GM19455 (cell line): ENCODE results near the gene SCNN1A.

Experiments used
- ATAC-seq: cut with Tn5 transposase; IDR thresholded peaks from one replicate; pipeline ENCODE4 v1.9.1; 2021; ENCODE audit not compliant: unreplicated experiment

Gene SCNN1A

DNA sequence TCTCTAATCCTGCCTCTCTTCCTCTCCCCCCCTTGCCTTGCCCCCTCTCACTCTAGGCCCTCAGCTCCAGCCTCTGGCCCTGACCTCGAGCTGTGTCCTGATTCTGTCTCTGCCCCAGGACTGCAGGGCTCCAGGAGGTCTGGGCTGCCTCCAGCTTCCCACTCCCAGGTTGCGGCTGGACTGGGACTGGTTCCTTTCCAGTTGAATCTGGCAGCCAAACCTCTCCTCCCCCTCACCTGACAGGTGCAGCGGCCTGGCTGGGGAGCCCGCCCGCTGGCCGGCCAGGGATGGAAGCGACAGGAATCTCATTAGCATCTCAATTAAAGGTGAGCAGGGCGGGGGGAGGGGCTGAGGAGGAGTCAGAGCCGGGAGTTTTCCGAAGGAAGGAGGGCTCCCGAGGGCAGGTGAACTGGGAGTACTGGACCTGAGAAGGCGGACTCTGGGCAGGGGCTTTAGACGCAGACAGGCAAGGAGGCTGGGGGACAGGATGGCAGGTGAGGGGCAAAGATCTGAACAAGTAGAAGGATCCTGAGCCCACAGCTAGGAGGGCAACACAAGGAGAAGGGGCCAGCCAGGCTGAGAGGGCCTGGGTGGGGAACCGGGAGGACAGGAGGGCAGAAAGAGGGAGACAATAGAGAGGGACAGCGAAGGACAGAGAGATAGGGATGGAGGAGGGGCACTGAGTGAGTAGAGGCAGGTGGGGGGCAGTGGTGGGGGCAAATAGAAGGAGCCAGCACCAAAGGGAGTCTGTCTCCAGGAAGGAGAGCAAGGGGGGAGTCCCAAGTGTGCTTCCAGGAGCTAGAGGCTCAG, at the start of gene SCNN1A:
Gene SCNN1A (minus strand): TSS at position 295 of the 810 bp plus-strand sequence. CDS start 780 bp downstream, outside the sequence.
- ATAC-seq, result no peak

DNA sequence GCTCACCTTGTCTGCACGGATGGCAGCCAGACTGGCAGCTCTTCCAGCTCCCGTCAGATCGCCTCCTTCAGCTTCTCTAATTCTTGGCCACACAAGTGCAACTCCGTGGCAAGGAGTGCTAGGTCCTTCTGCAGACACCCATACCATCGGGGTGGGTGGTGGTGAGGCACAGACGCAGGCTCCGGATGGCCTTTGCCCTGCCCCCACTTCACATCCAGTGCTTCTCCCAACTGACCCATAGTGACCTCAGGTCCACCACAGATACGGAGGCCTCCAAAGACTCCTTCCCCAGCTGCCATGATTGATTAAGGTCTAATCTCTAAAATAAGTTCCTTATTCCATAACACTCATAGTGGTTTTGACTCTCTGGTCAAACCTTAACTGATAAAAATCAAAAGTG, 49.5 kb upstream of the SCNN1A start:
- no peak for ATAC-seq

DNA sequence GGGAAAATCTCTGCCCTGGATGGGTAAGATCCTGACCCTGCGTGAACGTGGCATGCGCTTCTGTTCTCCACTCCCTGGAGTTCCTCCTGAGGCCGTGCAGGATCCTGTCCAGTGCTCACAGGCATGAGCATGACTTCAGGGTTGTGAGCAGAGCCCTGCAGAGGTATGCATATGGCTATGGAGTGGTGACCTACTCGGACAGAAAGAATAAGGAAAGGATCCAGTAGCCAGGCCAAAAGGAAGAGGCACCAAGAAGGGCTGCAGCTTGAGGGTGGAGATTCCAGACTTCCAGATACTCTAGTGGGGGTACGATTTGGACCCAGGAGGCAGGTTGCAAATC, 48.6 kb upstream of the SCNN1A start:
- no peak for ATAC-seq

DNA sequence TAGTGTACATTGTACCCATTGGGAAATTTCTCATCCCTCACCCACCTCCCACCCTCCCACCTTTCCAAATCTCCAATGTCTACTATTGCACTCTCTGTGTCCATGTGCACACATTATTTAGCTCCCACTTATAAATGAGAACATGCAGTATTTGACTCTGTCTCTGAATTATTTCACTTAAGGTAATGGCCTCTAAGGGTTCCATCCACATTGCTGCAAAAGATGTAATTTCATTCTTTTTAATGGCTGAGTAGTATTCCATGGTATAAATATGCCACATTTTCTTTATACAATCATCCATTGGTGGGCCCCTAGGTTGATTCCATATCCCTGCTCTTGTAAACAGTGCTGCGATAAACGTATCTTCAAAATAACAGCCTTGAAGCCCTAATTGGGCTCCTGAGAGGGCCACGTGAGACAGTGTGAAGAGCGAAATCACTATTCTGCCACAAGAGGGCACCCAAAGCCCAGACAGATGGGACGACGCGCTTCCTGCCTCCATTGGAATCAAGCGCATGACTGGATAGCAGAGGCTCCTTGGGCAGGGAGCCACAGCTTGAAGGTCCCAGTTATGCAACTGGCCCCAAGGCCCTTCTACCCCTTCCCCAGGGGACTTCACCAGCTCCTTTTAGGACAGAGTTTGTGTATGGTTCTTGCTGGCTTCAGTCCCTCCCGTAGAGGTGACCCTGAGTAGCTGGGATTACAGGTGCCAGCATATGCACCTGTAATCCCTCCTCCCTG, 48.1 kb upstream of the SCNN1A start:
- ATAC-seq, result peak; percentile 40

- no peak for ATAC-seq
These were observed 45.0 kb upstream of the SCNN1A start for GRCh38 chr12:6420364-6420763.

- no peak for ATAC-seq
These were observed 43.4 kb upstream of the SCNN1A start for GRCh38 chr12:6418796-6419195.

DNA sequence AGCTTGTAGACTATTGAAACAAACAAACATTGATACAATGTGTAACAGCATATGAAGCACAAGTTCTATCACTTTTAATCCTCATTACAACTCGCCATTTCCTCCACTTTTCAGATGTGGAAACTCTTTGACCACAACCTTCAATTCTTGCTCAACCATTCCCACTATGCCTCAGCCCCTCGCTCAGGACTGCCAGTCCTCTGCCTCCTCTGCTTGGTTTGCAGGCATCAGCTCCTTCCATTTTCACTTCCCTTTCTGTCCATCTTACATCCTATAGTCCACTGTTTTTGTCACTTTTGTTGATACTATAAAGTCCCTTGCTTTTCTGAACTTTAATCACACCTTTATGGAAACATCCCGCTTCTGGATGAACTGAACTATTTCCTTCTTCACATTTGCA, 41.2 kb upstream of the SCNN1A start:
- ATAC-seq, result no peak

DNA sequence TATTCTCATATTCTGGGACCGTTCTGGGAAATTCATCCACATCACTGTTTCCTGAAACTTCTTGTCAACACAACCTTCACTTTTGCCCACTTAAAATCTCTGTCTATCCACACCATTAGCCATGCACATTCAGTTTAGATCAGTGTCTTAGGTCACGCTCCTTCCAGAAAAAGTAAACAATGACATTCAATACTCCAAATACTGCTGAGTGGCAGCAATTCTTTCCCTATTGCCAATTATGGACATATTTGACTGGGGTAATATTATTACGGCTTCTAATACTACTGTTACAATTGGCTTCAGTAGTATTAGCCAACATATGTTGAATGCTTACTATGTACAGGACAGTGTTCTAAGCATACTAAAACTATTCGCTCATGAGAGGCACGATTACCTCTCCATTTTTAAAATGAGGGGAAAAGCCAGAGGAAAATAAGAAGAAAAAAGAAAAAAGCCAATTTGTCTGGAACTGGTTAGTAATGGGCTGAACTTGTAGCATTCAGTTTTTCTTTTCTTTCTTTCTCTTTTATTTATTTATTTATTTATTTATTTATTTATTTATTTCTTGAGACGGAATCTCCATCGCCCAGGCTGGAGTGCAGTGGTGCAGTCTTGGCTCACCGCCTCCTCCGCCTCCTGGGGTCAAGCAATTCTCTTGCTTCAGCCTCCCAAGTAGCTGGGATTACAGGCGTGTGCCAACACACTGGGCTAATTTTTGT, 32.0 kb upstream of the SCNN1A start:
- ATAC-seq, result no peak

DNA sequence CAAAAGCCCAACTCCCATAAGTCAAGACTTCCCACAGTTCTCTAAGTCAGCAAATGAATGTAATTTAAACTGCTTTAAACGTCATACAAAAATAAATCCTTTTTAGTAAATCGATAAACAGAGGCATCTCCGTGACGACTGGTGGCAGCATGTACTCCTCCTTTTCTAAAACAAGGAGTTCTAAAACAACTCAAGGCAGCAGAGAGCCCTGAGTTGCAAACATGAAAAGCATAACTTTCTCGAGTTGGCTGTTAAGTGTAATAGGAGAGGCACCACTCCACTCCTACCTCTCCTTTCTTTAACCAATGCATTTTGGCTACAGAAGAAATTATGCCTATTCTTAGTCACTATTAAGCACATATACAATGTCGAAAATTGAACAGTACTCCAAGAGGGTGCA, 30.6 kb upstream of the SCNN1A start:
- no peak for ATAC-seq

DNA sequence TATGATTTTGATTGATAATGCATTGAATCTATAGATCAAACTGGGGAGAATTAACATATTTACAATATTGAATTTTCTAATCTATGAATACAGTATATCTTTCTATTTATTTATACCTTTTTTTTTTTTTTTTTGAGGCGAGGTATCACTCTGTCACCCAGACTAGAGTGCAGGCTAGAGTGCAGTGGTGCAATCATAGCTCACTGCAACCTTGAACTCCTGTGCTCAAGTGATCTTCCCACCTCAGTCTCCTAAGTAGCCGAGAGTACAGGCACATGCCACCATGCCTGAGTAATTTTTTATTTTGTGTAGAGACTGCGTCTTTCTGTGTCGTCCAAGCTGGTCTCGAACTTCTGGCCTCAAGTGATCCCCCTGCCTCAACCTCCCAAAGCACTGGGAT, 29.0 kb upstream of the SCNN1A start:
- no peak for ATAC-seq

DNA sequence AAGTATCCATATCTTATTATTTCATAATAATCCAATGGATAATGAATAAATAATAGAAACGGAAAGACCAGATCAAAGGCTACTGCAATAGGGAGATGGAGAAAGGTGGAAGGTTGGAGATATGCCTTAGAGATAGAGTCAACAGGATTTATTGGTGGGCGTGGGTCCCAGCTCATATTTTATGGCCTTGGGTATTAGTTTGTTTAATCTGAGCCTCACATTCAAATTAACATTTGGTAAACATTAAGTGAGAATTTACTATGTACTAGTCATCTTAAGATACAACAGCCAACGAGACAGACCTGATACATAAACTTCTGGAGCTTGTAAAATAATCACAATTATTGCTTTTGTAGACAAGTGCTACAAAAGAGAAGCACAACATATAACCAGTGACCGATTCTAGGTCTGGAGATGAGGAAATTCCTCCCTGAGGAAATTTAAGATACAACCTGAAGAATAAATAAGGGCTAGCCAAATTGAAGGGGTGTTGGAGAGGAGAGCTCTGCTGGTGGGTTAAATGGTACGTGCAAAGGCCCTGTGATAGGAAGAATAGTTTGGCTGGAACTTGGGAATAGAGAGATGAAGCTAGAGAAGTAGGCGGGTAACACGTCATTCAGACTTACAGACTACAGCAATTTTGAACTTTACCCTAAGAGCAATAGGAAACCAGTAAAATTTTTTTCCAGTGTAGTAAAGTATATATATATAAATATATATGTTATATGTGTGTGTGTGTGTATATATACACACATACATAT, 24.7 kb upstream of the SCNN1A start:
- ATAC-seq, result no peak

DNA sequence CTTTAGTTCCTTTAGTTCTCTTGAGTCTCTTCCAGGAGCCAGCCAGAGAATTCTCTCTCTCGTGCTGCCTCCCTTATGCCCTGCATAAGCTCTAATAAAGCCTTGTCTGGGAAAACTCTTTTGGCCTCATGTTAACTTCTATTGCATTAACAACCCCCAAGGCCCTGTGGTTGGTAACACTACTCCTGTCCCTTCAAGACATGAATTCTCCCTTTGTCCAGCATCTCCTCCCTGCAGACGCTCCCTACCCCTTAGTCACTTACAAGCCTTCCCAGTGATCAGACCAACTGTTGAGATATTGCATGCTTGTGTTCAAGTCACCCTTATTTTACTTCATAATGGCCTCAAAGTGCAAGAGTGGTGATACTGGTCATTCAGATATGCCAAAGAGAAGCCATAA, 20.7 kb upstream of the SCNN1A start:
- ATAC-seq, result no peak

DNA sequence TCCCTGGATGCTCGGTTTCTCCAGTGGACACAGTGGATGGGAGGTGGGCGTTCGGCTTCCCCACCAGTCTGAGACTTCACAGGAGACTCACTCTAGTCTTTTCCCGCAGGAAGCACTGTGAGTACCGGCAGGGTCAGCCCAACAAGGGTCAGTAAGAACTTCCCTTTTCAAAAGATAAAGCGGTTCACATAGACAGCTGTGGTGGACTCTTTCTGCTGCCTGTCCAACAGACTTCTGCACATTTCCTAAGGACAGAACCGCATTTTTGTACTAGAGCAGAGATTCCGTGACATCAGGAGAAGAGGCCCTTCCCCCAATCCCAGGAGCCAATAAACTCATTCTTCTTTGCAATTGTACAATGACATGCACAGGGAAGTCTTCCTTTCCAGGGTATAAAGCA, 19.0 kb upstream of the SCNN1A start:
- no peak for ATAC-seq

DNA sequence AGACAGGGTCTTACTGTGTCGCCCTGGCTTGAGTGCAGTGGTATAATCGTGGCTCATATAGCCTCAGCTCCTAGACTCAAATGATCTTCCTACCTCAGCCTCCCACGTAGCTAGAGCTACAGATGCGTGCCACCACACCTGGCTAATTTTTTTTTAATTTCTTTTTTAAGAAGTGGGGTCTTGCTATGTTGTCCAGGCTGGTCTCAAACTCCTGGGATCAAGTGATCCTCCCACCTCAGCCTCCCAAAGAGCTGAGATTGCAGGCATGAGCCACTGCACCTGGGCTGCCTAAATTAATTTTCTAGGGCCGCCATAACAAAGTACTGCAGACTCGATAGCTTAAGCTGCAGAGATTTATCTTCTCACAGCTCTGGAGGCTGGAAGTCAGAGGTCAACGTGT, 17.7 kb upstream of the SCNN1A start:
- no peak for ATAC-seq

DNA sequence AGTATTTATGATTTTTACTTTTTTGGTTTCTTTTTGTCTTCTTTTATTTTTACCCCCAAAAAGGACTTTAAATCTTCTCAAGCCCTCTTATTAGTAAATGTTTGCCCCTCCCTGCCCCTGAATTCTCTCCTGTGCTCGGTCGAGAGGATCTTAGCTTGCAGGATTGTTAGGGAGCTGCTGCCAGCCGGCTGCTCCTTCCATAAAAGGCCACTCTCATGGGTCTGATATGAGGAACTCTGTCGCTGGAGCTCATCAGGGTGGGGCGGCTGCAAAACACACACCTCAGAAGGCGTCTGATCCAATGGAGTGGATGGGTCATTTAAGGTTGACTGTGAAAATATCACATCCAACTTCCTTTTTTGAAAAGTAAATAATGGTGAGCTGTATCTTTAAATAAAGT, 17.1 kb upstream of the SCNN1A start:
- no peak for ATAC-seq

GRCh38 chr12:6391013-6391412, 15.7 kb upstream of the SCNN1A start:
- ATAC-seq, result no peak

DNA sequence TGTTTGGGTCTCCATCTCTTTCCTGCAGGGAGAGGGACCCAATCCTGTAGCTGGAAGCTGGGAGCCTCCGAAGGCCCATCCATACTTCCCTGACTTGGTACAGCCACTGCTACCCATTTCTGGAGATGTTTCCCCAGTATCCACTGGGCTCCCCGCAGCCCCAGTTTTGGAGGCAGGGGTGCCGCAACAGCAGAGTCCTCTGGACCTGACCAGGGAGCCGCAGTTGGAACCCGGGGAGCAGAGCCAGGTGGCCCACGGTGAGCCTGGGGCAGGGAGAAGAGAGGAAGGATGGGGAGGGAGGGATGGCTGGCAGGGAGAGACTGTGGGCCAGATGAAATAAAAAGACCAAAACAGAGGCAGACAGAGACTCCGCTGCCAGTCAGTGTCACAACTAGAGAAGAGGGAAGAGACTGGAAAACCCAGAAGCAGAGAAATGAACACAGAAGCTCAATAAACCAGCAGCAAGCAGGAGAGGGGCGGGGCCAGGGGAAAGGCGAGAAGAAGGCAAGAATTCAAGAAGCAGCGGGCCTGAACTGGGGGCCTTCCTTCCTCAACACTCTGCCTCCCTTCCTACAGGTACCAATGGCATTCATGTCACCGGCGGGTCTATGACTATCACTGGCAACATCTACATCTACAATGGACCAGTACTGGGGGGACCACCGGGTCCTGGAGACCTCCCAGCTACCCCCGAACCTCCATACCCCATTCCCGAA, 14.9 kb upstream of the SCNN1A start:
- no peak for ATAC-seq

GRCh38 chr12:6387541-6387940, 12.2 kb upstream of the SCNN1A start:
- no peak for ATAC-seq

GRCh38 chr12:6386491-6386890, 11.1 kb upstream of the SCNN1A start:
- no peak for ATAC-seq

DNA sequence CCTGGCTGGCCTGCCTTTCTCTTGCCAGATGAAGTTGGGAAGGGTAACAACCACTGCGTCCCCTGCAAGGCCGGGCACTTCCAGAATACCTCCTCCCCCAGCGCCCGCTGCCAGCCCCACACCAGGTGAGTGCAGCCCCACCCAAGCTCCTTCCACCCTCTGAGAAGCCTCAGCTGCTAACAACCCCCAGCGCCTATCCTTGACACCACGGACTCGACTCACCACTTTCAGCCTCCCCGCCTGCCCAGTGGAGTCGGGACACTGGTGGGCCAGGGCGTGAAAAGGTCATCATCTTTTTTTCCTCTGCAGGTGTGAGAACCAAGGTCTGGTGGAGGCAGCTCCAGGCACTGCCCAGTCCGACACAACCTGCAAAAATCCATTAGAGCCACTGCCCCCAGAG, 10.7 kb upstream of the SCNN1A start:
- ATAC-seq, result no peak
